Left lung (tissue), 10 donors: ENCODE measurements around the gene LPAR1. TPM values are rescaled to one million over a fixed set of nuclear protein-coding genes. Genes with fewer than 3 reads are reported as not detected.

Experiments used
- ATAC-seq: fragments of 200-7000 bp; cut with Tn5 transposase; one replicate; pipeline ENCODE4 v1.9.1; 2020; ENCODE audit warnings: moderate library complexity
- DNase-seq, 4 donors: peaks; one replicate each; pipeline ENCODE4 v3.0.0-alpha.2; 2013 to 2020
- H3K27ac ChIP-seq, 2 donors: fragments of 200-600 bp; sonication (generic) in 1 of 2; one replicate each; pipeline versions ENCODE4 v1.5.0 to v1.8.0; 2020 to 2021
- H3K27me3 ChIP-seq, 2 donors: fragments of 200-600 bp; sonication (generic) in 1 of 2; one replicate each; pipeline versions ENCODE4 v1.5.0 to v1.8.0; 2020 to 2021
- H3K36me3 ChIP-seq, 2 donors: fragments of 200-600 bp; sonication (generic) in 1 of 2; one replicate each; pipeline versions ENCODE4 v1.5.0 to v1.8.0; 2020 to 2021
- H3K4me1 ChIP-seq, 2 donors: fragments of 200-600 bp; one replicate each; pipeline ENCODE4 v1.8.0; 2021
- H3K4me3 ChIP-seq, 2 donors: fragments of 200-600 bp; sonication (generic) in 1 of 2; one replicate each; pipeline versions ENCODE4 v1.5.0 to v1.8.0; 2020 to 2021; ENCODE audit warnings: mild to moderate bottlenecking in 1 of 2
- H3K9me3 ChIP-seq, 2 donors: fragments of 200-600 bp; sonication (generic) in 1 of 2; one replicate each; pipeline versions ENCODE4 v1.5.0 to v1.8.0; 2020 to 2021
- intact Hi-C, 2 donors: fragments of 100-400 bp; cut with DNase I; formaldehyde crosslinking; loops; one replicate each; pipeline versions ENCODE4 v1.11.2 to v1.14.2; 2022
- polyA plus RNA-seq, 6 donors: library from polyadenylated mRNA; unstranded; fragments of 120-200 nt; gene quantifications; one replicate each; pipeline ENCODE4 v1.2.1, GENCODE V29; 2013; ENCODE audit not compliant: insufficient read length in 6 of 6
- total RNA-seq, 2 donors: library from RNA; stranded (reverse); fragmentation: NEBNext Ultra II Directional; extraction: Animal tissue kit (Norgen Biotek cat#: 25700); gene quantifications; one replicate each; pipeline ENCODE4 v1.2.1, GENCODE V29; 2021
- TF ChIP-seq, protein P1 (sequence below), 2 donors: fragments of 200-600 bp; sonication (generic) in 1 of 2; IDR thresholded peaks; one replicate each; pipeline versions ENCODE4 v1.5.0 to v1.8.0; 2021; ENCODE audit warnings: antibody characterized with exemption in 2 of 2
- donor health status: DM: no; HTN: yes; CAD: no.
- donor health status: DM: no; HTN: no; CAD: no.

The LPAR1 gene
- total and polyA plus RNA-seq, 8 donors = 23.3 to 72.7 (median 60.7) TPM

DNA sequence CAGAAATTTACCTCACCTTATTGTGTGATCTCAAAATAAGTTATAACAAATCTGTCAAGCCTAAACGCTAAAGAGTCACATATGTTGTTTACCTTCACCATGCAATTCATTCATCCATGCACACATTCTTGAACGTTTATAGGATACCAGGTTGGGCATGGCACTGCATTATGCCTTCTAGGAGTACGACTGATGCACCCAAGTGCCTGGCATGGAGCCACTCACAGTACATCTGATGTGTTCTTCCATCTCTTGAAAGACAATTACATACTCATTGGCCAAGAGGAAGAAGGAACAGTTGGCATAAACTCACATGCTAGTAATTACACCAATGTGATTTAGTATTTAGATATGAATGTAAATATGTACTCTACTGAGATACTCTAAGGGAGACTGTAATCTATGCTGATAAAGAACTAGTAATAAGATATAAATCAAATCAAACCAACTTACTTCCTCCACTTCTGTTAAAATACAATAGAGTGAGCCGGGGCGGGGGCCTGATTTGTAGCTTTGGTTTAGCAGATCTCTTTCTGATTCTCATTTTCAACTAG lies 90.7 kb downstream of the LPAR1 start:
- Histone ChIP-seq H3K27me3 (peaks cover 0 to 5% of the 10 kb centered on the region in 2 donors), H3K9me3 (no peaks in the 10 kb centered on the region), H3K4me1 (no peaks in the 10 kb centered on the region), H3K4me3 (no peak overlapping the region), H3K36me3 (no peaks in the 10 kb centered on the region), H3K27ac (no peak overlapping the region)
- TF ChIP-seq, protein P1, sequence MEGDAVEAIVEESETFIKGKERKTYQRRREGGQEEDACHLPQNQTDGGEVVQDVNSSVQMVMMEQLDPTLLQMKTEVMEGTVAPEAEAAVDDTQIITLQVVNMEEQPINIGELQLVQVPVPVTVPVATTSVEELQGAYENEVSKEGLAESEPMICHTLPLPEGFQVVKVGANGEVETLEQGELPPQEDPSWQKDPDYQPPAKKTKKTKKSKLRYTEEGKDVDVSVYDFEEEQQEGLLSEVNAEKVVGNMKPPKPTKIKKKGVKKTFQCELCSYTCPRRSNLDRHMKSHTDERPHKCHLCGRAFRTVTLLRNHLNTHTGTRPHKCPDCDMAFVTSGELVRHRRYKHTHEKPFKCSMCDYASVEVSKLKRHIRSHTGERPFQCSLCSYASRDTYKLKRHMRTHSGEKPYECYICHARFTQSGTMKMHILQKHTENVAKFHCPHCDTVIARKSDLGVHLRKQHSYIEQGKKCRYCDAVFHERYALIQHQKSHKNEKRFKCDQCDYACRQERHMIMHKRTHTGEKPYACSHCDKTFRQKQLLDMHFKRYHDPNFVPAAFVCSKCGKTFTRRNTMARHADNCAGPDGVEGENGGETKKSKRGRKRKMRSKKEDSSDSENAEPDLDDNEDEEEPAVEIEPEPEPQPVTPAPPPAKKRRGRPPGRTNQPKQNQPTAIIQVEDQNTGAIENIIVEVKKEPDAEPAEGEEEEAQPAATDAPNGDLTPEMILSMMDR (IDR thresholded peaks at IDR 0.05) = no peak
- intact Hi-C loops = no loop called here
- ATAC-seq = no peak
- no peak for DNase-seq

DNA sequence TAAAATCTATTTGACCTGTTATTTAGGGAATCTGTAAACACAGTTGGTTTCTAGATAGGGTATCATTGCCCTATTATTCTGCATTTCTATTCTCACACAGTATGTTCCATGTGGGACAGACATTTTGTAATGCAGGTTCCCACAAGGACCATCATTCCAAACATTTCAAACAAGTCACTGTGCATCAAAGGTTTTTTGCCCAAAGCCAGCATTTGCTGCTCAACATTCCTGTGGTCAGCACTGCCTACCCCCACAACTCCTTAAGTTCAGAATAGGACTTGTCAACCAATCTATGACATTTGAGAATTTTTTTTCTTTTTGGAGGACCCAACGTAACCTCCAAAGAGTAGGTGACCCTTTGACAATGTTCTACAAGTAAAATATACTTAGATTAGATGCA lies 95.7 kb downstream of the LPAR1 start:
- no peak overlapping the region for H3K4me3 ChIP-seq
- ATAC-seq (peak; percentile 49), DNase-seq (no peak)
- H3K36me3 ChIP-seq = peaks cover 0 to 10% of the 10 kb centered on the region in 2 donors
- intact Hi-C loops = no loop called here
- H3K9me3 ChIP-seq = no peaks in the 10 kb centered on the region
- no peaks in the 10 kb centered on the region for H3K4me1 ChIP-seq
- TF ChIP-seq, protein P1 (IDR thresholded peaks at IDR 0.05) = no peak
- no peaks in the 10 kb centered on the region for H3K27me3 ChIP-seq
- no peak overlapping the region for H3K27ac ChIP-seq

DNA sequence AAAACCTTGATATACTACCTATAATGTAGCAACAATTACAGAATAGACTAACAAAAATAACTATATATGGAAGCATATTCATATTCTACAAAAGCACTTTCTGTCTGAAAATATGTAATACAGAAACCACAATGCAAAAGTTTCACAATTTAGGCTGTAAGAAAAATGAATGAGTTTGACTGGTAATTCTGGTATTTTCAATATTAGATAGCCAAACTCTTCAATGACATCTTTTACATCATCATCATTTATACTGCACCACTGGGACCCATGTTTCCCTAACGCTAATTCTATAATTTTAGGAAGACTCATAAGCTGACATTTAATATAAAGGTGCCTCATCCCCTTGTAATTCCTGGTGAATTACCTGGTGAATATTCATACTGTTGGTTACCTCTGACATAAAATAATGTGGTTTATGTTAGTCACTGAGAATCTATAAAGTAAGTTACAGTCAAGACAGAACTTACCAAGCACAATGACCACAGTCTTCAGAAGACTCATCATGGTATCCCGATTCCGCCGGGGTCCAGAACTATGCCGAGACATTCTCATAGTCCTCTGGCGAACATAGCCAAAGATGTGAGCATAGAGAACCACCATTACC lies 97.2 kb downstream of the LPAR1 start:
- Histone ChIP-seq H3K4me3 (no peak overlapping the region), H3K27me3 (no peaks in the 10 kb centered on the region), H3K9me3 (no peaks in the 10 kb centered on the region), H3K36me3 (peaks cover 0 to 10% of the 10 kb centered on the region in 2 donors), H3K4me1 (peaks cover 0 to 3% of the 10 kb centered on the region in 2 donors), H3K27ac (no peak overlapping the region)
- intact Hi-C loops = no loop called here
- no peak for DNase-seq
- ATAC-seq = no peak
- TF ChIP-seq, protein P1 (IDR thresholded peaks at IDR 0.05) = no peak

DNA sequence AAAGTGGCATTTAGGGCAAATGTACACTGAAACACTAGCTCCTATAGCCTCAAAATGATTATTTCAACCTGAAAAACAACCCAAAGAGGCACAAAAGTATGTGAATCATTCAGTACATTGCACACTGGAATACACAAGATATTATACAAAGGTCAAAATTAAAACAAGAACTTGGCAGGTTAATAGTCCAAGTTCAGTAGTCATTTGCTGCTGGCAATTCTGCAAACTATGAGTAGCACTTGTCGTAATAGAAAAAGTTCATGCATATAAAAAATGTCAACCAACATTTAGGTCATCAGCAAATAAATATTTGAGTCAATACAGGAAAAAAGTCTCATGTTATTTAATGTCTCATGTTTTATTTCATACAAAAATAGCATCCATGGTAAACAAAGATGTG lies 98.7 kb downstream of the LPAR1 start:
- Histone ChIP-seq H3K36me3 (peaks cover 0 to 10% of the 10 kb centered on the region in 2 donors), H3K4me3 (no peak overlapping the region), H3K9me3 (no peaks in the 10 kb centered on the region), H3K27ac (no peak overlapping the region), H3K4me1 (peaks cover 0 to 3% of the 10 kb centered on the region in 2 donors), H3K27me3 (no peaks in the 10 kb centered on the region)
- intact Hi-C loops = loop anchor here in 1 of 2 donors (10.0 kb wide), 1 partner anchor 65 kb away; no protein-coding TSS in a partner anchor
- TF ChIP-seq, protein P1 (IDR thresholded peaks at IDR 0.05) = no peak
- DNase-seq (no peak), ATAC-seq (no peak)

DNA sequence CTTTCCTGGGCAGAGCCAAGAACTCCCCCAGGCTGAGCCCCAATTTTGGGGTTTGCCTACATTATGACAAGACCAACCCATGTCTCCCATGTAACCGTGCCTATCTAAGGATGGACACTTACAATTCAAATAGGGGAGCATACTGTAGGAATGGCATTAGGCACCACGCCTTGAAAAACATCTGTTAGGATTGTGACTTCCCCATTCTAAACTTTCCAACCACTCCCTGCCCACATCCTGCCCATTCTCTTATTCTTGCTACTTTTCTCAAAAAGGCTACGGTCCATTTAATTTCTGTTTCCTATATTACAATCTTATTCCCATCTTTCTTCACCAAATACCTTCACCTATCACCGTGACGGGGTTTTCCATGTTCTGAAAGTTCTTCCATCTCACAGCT lies 99.2 kb downstream of the LPAR1 start:
- H3K9me3 ChIP-seq = no peaks in the 10 kb centered on the region
- H3K4me3 ChIP-seq = no peak overlapping the region
- intact Hi-C loops = loop anchor here in 1 of 2 donors (10.0 kb wide), 1 partner anchor 64 kb away; no protein-coding TSS in a partner anchor
- TF ChIP-seq, protein P1 (IDR thresholded peaks at IDR 0.05) = no peak
- DNase-seq (no peak), ATAC-seq (no peak)
- peaks cover 0 to 10% of the 10 kb centered on the region in 2 donors for H3K36me3 ChIP-seq
- peaks cover 0 to 3% of the 10 kb centered on the region in 2 donors for H3K4me1 ChIP-seq
- H3K27ac ChIP-seq = no peak overlapping the region
- no peaks in the 10 kb centered on the region for H3K27me3 ChIP-seq
